Mesendoderm (in vitro differentiated cells): ENCODE measurements around the gene HDGFL1.
A peak's percentile ranks its signal among the peaks of the same experiment; 100 is the strongest.

Experiments used
- DNase-seq: peaks from one replicate; pipeline ENCODE4 v3.0.0; 2013
- H2AK5ac ChIP-seq: 2 replicates; pipeline ENCODE4 v1.6.1; 2013; ENCODE audit warnings: low read length, inconsistent platforms
- H2BK120ac ChIP-seq: 2 replicates; pipeline ENCODE4 v1.6.1; 2013; ENCODE audit warnings: low read depth, mild to moderate bottlenecking, low read length, moderate library complexity, mixed read lengths
- H2BK15ac ChIP-seq: replicated peaks from 2 replicates; pipeline ENCODE4 v1.6.1; 2013; ENCODE audit warnings: low read depth, mild to moderate bottlenecking, moderate library complexity
- H2BK5ac ChIP-seq: 2 replicates; pipeline ENCODE4 v1.6.1; 2013; ENCODE audit warnings: low read length, inconsistent platforms
- H3K18ac ChIP-seq: 2 replicates; pipeline ENCODE4 v1.6.1; 2013; ENCODE audit warnings: mild to moderate bottlenecking, low read length, mixed read lengths
- H3K23ac ChIP-seq: one replicate; pipeline ENCODE4 v1.6.1; 2013; ENCODE audit warnings: low read length
- H3K27ac ChIP-seq: 2 replicates; pipeline ENCODE4 v1.5.1; 2013; ENCODE audit warnings: low read depth, mild to moderate bottlenecking, inconsistent platforms, low read length, moderate library complexity
- H3K27me3 ChIP-seq: 2 replicates; pipeline ENCODE4 v1.6.1; 2013; ENCODE audit warnings: low read length, control low read depth, mild to moderate bottlenecking, inconsistent platforms; ENCODE audit not compliant: insufficient read depth, poor library complexity
- H3K36me3 ChIP-seq: 2 replicates; pipeline ENCODE4 v1.6.1; 2013; ENCODE audit warnings: low read length, inconsistent platforms; ENCODE audit not compliant: control insufficient read depth, insufficient read depth
- H3K4ac ChIP-seq: one replicate; pipeline ENCODE4 v1.6.1; 2013; ENCODE audit warnings: low read depth, mild to moderate bottlenecking, low read length, moderate library complexity
- H3K4me1 ChIP-seq: 2 replicates; pipeline ENCODE4 v1.6.1; 2013; ENCODE audit warnings: low read depth, low read length, inconsistent platforms; ENCODE audit not compliant: control insufficient read depth
- H3K4me2 ChIP-seq: 2 replicates; pipeline ENCODE4 v1.6.1; 2013; ENCODE audit warnings: low read length
- H3K4me3 ChIP-seq: 2 replicates; pipeline ENCODE4 v1.5.1; 2013; ENCODE audit warnings: mild to moderate bottlenecking, low read length
- H3K56ac ChIP-seq: one replicate; pipeline ENCODE4 v1.6.1; 2013; ENCODE audit warnings: low read length
- H3K79me1 ChIP-seq: 2 replicates; pipeline ENCODE4 v1.6.1; 2013; ENCODE audit warnings: low read length, inconsistent platforms
- H3K79me2 ChIP-seq: 2 replicates; pipeline ENCODE4 v1.6.1; 2013; ENCODE audit warnings: mild to moderate bottlenecking, low read length; ENCODE audit not compliant: control insufficient read depth, insufficient read depth
- H3K9ac ChIP-seq: 2 replicates; pipeline ENCODE4 v1.6.1; 2013; ENCODE audit warnings: low read length, inconsistent platforms
- H4K5ac ChIP-seq: one replicate; pipeline ENCODE4 v1.6.1; 2013; ENCODE audit warnings: low read length
- H4K8ac ChIP-seq: one replicate; pipeline ENCODE4 v1.6.1; 2013; ENCODE audit warnings: low read depth, mild to moderate bottlenecking, control low read depth, low read length, moderate library complexity
- WGBS: extraction: QIAGEN DNeasy Blood & Tissue Kit; methylation state at CpG from one replicate; pipeline ENCODE4 v1.1.7; 2013; ENCODE audit warnings: low lambda C conversion rate, missing lambda C conversion rate; ENCODE audit not compliant: insufficient coverage; ENCODE audit errors: extremely low coverage; 5-methylcytosine and 5-hydroxymethylcytosine counted together

Gene HDGFL1

GRCh38 chr6:22593895-22594294 lies 24.5 kb downstream of the HDGFL1 start:
- no peak overlapping the region for H4K5ac ChIP-seq
- no peak for DNase-seq
- H3K4me2 ChIP-seq: no peak overlapping the region
- no peak overlapping the region for H3K4me3 ChIP-seq
- no peaks in the 10 kb centered on the region for H3K79me1 ChIP-seq
- H2BK15ac ChIP-seq: no peak overlapping the region
- no peaks in the 10 kb centered on the region for H3K4me1 ChIP-seq
- WGBS: no CpG with 5 or more reads among the region's 3 CpGs
- H3K23ac ChIP-seq: no peak overlapping the region
- no peaks in the 10 kb centered on the region for H3K36me3 ChIP-seq
- H2AK5ac ChIP-seq: no peak overlapping the region
- no peak overlapping the region for H2BK120ac ChIP-seq
- no peak overlapping the region for H3K18ac ChIP-seq
- H3K27me3 ChIP-seq: no peaks in the 10 kb centered on the region
- H3K4ac ChIP-seq: no peak overlapping the region
- no peaks in the 10 kb centered on the region for H3K79me2 ChIP-seq
- H3K56ac ChIP-seq: no peak overlapping the region
- H4K8ac ChIP-seq: no peak overlapping the region
- H2BK5ac ChIP-seq: no peak overlapping the region
- H3K27ac ChIP-seq: no peak overlapping the region
- no peak overlapping the region for H3K9ac ChIP-seq

- H3K27ac ChIP-seq: no peak overlapping the region
- no peaks in the 10 kb centered on the region for H3K4me1 ChIP-seq
- no peak overlapping the region for H2BK15ac ChIP-seq
- no peak overlapping the region for H2BK120ac ChIP-seq
- no peak overlapping the region for H2BK5ac ChIP-seq
- no peak overlapping the region for H3K4ac ChIP-seq
- no peak overlapping the region for H3K4me2 ChIP-seq
- no peak overlapping the region for H3K4me3 ChIP-seq
- H3K79me2 ChIP-seq: no peaks in the 10 kb centered on the region
- no peak overlapping the region for H4K5ac ChIP-seq
- DNase-seq: no peak
- no peaks in the 10 kb centered on the region for H3K79me1 ChIP-seq
- no peaks in the 10 kb centered on the region for H3K27me3 ChIP-seq
- no peak overlapping the region for H3K18ac ChIP-seq
- H3K36me3 ChIP-seq: no peaks in the 10 kb centered on the region
- no peak overlapping the region for H4K8ac ChIP-seq
- H3K56ac ChIP-seq: no peak overlapping the region
- no peak overlapping the region for H3K23ac ChIP-seq
- no peak overlapping the region for H2AK5ac ChIP-seq
- no peak overlapping the region for H3K9ac ChIP-seq
These were observed 26.6 kb downstream of the HDGFL1 start for GRCh38 chr6:22596011-22596410.

- H3K4me1 ChIP-seq: no peaks in the 10 kb centered on the region
- peak; percentile 31 for DNase-seq
- H3K18ac ChIP-seq: no peak overlapping the region
- H3K9ac ChIP-seq: no peak overlapping the region
- H2BK5ac ChIP-seq: no peak overlapping the region
- no peak overlapping the region for H3K4me3 ChIP-seq
- H4K5ac ChIP-seq: no peak overlapping the region
- no peaks in the 10 kb centered on the region for H3K79me2 ChIP-seq
- H3K4me2 ChIP-seq: no peak overlapping the region
- H2BK120ac ChIP-seq: no peak overlapping the region
- no peak overlapping the region for H3K56ac ChIP-seq
- no peaks in the 10 kb centered on the region for H3K27me3 ChIP-seq
- no peak overlapping the region for H2BK15ac ChIP-seq
- no peak overlapping the region for H3K4ac ChIP-seq
- no peaks in the 10 kb centered on the region for H3K79me1 ChIP-seq
- no peak overlapping the region for H3K23ac ChIP-seq
- WGBS: no CpG with 5 or more reads among the region's 4 CpGs
- no peak overlapping the region for H2AK5ac ChIP-seq
- H3K36me3 ChIP-seq: no peaks in the 10 kb centered on the region
- no peak overlapping the region for H4K8ac ChIP-seq
- H3K27ac ChIP-seq: no peak overlapping the region
These were observed 29.0 kb downstream of the HDGFL1 start for GRCh38 chr6:22598339-22598738.

- DNase-seq: no peak
These were observed 30.7 kb downstream of the HDGFL1 start for GRCh38 chr6:22600059-22600458.

GRCh38 chr6:22601984-22602383 lies 32.6 kb downstream of the HDGFL1 start:
- H4K8ac ChIP-seq: no peak overlapping the region
- no peaks in the 10 kb centered on the region for H3K79me1 ChIP-seq
- no peak overlapping the region for H2AK5ac ChIP-seq
- H3K27ac ChIP-seq: no peak overlapping the region
- no peak overlapping the region for H3K9ac ChIP-seq
- no peak overlapping the region for H3K4ac ChIP-seq
- H3K27me3 ChIP-seq: no peaks in the 10 kb centered on the region
- no peak overlapping the region for H2BK5ac ChIP-seq
- no peak overlapping the region for H3K4me3 ChIP-seq
- H2BK15ac ChIP-seq: no peak overlapping the region
- no peak overlapping the region for H2BK120ac ChIP-seq
- no peaks in the 10 kb centered on the region for H3K4me1 ChIP-seq
- no peaks in the 10 kb centered on the region for H3K36me3 ChIP-seq
- H3K79me2 ChIP-seq: no peaks in the 10 kb centered on the region
- H3K18ac ChIP-seq: no peak overlapping the region
- H3K4me2 ChIP-seq: no peak overlapping the region
- no peak for DNase-seq
- no CpG with 5 or more reads among the region's 5 CpGs for WGBS
- no peak overlapping the region for H3K23ac ChIP-seq
- H4K5ac ChIP-seq: no peak overlapping the region
- H3K56ac ChIP-seq: no peak overlapping the region

More at GRCh38 chr6:22600059-22600458, 30.7 kb downstream of the HDGFL1 start:
- Histone ChIP-seq H3K4me2 (no peak overlapping the region), H3K79me1 (no peaks in the 10 kb centered on the region), H3K4ac (no peak overlapping the region), H3K23ac (no peak overlapping the region), H4K5ac (no peak overlapping the region), H3K79me2 (no peaks in the 10 kb centered on the region), H3K36me3 (no peaks in the 10 kb centered on the region), H3K27me3 (no peaks in the 10 kb centered on the region), H3K56ac (no peak overlapping the region), H3K4me3 (no peak overlapping the region), H3K18ac (no peak overlapping the region), H2BK120ac (no peak overlapping the region), H3K9ac (no peak overlapping the region), H2BK15ac (no peak overlapping the region), H4K8ac (no peak overlapping the region), H2BK5ac (no peak overlapping the region), H3K4me1 (no peaks in the 10 kb centered on the region), H2AK5ac (no peak overlapping the region), H3K27ac (no peak overlapping the region)
- no CpG with 5 or more reads among the region's 4 CpGs for WGBS

- Histone ChIP-seq H3K79me1 (no peaks in the 10 kb centered on the region), H3K36me3 (no peaks in the 10 kb centered on the region), H2BK5ac (no peak overlapping the region), H3K4ac (no peak overlapping the region), H3K4me2 (no peak overlapping the region), H4K8ac (no peak overlapping the region), H2BK120ac (no peak overlapping the region), H3K9ac (no peak overlapping the region), H3K27me3 (no peaks in the 10 kb centered on the region), H3K27ac (no peak overlapping the region), H3K23ac (no peak overlapping the region), H3K56ac (no peak overlapping the region), H3K4me3 (no peak overlapping the region), H2BK15ac (no peak overlapping the region), H3K4me1 (no peaks in the 10 kb centered on the region), H4K5ac (no peak overlapping the region), H3K18ac (no peak overlapping the region), H2AK5ac (no peak overlapping the region), H3K79me2 (no peaks in the 10 kb centered on the region)
- no CpG with 5 or more reads among the region's 2 CpGs for WGBS
- no peak for DNase-seq
These were observed 36.4 kb downstream of the HDGFL1 start for GRCh38 chr6:22605736-22606135.
